ENCODE measurements around the gene ZNF143.

GRCh38 chr11:9562716-9563115 lies 101.9 kb downstream of the ZNF143 start:
- TF ChIP-seq CTCF (IDR thresholded peaks at IDR 0.05) = no peak
- TF ChIP-seq POLR2A (IDR thresholded peaks at IDR 0.05) = no peak
